T-helper 17 cell (primary cell): ENCODE results near the gene NDUFV1. TPM values are rescaled to one million over a fixed set of nuclear protein-coding genes. Genes with fewer than 3 reads are reported as not detected.
"Not testable (repeated sequence)": the region's sequence is repeated elsewhere in the genome, so short reads cannot be mapped to it uniquely, and the experiment has no call there.

ENCODE experiments used
- ATAC-seq: fragments of 150-1000 bp; cut with Tn5 transposase; 2 replicates; pipeline ENCODE4 v1.10.0; 2021; ENCODE audit warnings: mild to moderate bottlenecking, moderate library complexity
- DNase-seq, 3 donors: peaks; one replicate each; pipeline versions ENCODE4 v3.0.0 to v3.0.0-alpha.2; 2020 to 2021
- H3K9me3 ChIP-seq: one replicate; pipeline ENCODE4 v1.7.0; 2013; ENCODE audit warnings: low read length, mild to moderate bottlenecking; ENCODE audit not compliant: control insufficient read depth, poor library complexity, severe bottlenecking
- H3K27ac Mint-ChIP-seq: one replicate; pipeline ENCODE4 v1.8.0; 2022; ENCODE audit warnings: mild to moderate bottlenecking, moderate library complexity, mixed read lengths
- H3K27me3 Mint-ChIP-seq: one replicate; pipeline ENCODE4 v1.8.0; 2022; ENCODE audit warnings: mixed read lengths
- H3K36me3 Mint-ChIP-seq: one replicate; pipeline ENCODE4 v1.8.0; 2022; ENCODE audit warnings: low read depth, mixed read lengths
- H3K4me1 Mint-ChIP-seq: one replicate; pipeline ENCODE4 v1.8.0; 2022; ENCODE audit warnings: mild to moderate bottlenecking, mixed read lengths
- H3K4me3 Mint-ChIP-seq: one replicate; pipeline ENCODE4 v1.8.0; 2022; ENCODE audit warnings: mild to moderate bottlenecking, moderate library complexity, mixed read lengths
- total RNA-seq, 4 donors: library from RNA in 2 of 4; stranded (reverse) in 2 of 4; gene quantifications; one replicate each; pipeline ENCODE4 v1.2.3 and lab custom pipeline; 2022 to 2026

The NDUFV1 gene
- total RNA-seq, 2 donors from 2014 or later = 206 to 239 TPM

GRCh38 chr11:67618901-67619659, 12.3 kb downstream of the NDUFV1 start:
- H3K9me3 ChIP-seq, ATAC-seq, H3K27ac Mint-ChIP-seq, H3K4me3 Mint-ChIP-seq, DNase-seq, H3K27me3 Mint-ChIP-seq, H3K36me3 Mint-ChIP-seq: not testable (repeated sequence)
- peaks cover 13% of the 10 kb centered on the region for H3K4me1 Mint-ChIP-seq

- not testable (repeated sequence) for H3K36me3 Mint-ChIP-seq, ATAC-seq, H3K27ac Mint-ChIP-seq, H3K27me3 Mint-ChIP-seq, H3K4me1 Mint-ChIP-seq, DNase-seq, H3K9me3 ChIP-seq, H3K4me3 Mint-ChIP-seq
Measured at GRCh38 chr11:67619683-67620618, 13.2 kb downstream of the NDUFV1 start.

GRCh38 chr11:67620621-67621020, 13.9 kb downstream of the NDUFV1 start:
- H3K4me1 Mint-ChIP-seq, H3K4me3 Mint-ChIP-seq, H3K9me3 ChIP-seq, DNase-seq, H3K27ac Mint-ChIP-seq, H3K36me3 Mint-ChIP-seq, ATAC-seq, H3K27me3 Mint-ChIP-seq: not testable (repeated sequence)

- H3K27me3 Mint-ChIP-seq, H3K36me3 Mint-ChIP-seq, H3K4me3 Mint-ChIP-seq, H3K9me3 ChIP-seq, H3K27ac Mint-ChIP-seq, H3K4me1 Mint-ChIP-seq, ATAC-seq, DNase-seq: not testable (repeated sequence)
Measured at GRCh38 chr11:67621928-67622327, 15.2 kb downstream of the NDUFV1 start.

GRCh38 chr11:67622905-67623304, 16.2 kb downstream of the NDUFV1 start:
- not testable (repeated sequence) for H3K27ac Mint-ChIP-seq, DNase-seq, ATAC-seq, H3K4me1 Mint-ChIP-seq, H3K36me3 Mint-ChIP-seq, H3K27me3 Mint-ChIP-seq, H3K4me3 Mint-ChIP-seq, H3K9me3 ChIP-seq

- not testable (repeated sequence) for H3K27me3 Mint-ChIP-seq, H3K4me3 Mint-ChIP-seq, ATAC-seq, DNase-seq, H3K27ac Mint-ChIP-seq, H3K4me1 Mint-ChIP-seq, H3K36me3 Mint-ChIP-seq, H3K9me3 ChIP-seq
Measured at GRCh38 chr11:67623795-67624194, 17.1 kb downstream of the NDUFV1 start.

GRCh38 chr11:67626131-67626833, 19.5 kb downstream of the NDUFV1 start:
- not testable (repeated sequence) for H3K4me1 Mint-ChIP-seq, H3K27me3 Mint-ChIP-seq, H3K9me3 ChIP-seq, DNase-seq, H3K4me3 Mint-ChIP-seq, H3K36me3 Mint-ChIP-seq, ATAC-seq, H3K27ac Mint-ChIP-seq

GRCh38 chr11:67626970-67627369, 20.2 kb downstream of the NDUFV1 start:
- ATAC-seq = no peak
- no peaks in the 10 kb centered on the region for H3K36me3 Mint-ChIP-seq
- H3K4me3 Mint-ChIP-seq = no peak overlapping the region
- H3K27me3 Mint-ChIP-seq = no peaks in the 10 kb centered on the region
- peaks cover 10% of the 10 kb centered on the region for H3K4me1 Mint-ChIP-seq
- no peaks in the 10 kb centered on the region for H3K9me3 ChIP-seq
- no peak overlapping the region for H3K27ac Mint-ChIP-seq
- no peak for DNase-seq

GRCh38 chr11:67627441-67627811, 20.7 kb downstream of the NDUFV1 start:
- DNase-seq = no peak
- Mint-ChIP-seq H3K27ac (no peak overlapping the region), H3K36me3 (no peaks in the 10 kb centered on the region), H3K27me3 (no peaks in the 10 kb centered on the region), H3K4me3 (no peak overlapping the region), H3K4me1 (peaks cover 12% of the 10 kb centered on the region)
- no peaks in the 10 kb centered on the region for H3K9me3 ChIP-seq
- ATAC-seq = no peak

- ATAC-seq (no peak), DNase-seq (no peak)
- Mint-ChIP-seq H3K27me3 (no peaks in the 10 kb centered on the region), H3K4me1 (peaks cover 12% of the 10 kb centered on the region), H3K4me3 (no peak overlapping the region), H3K36me3 (no peaks in the 10 kb centered on the region), H3K27ac (no peak overlapping the region)
- H3K9me3 ChIP-seq = no peaks in the 10 kb centered on the region
Measured at GRCh38 chr11:67627812-67628624, 21.3 kb downstream of the NDUFV1 start.

- Mint-ChIP-seq H3K4me1 (peaks cover 12% of the 10 kb centered on the region), H3K36me3 (no peaks in the 10 kb centered on the region), H3K4me3 (peak overlapping the region; percentile 95), H3K27ac (peak overlapping the region; percentile 39), H3K27me3 (no peaks in the 10 kb centered on the region)
- H3K9me3 ChIP-seq = no peaks in the 10 kb centered on the region
- DNase-seq (no peak), ATAC-seq (no peak)
Measured at GRCh38 chr11:67628710-67629385, 22.1 kb downstream of the NDUFV1 start.
